HuH-7.5 (cell line): Measurements from ENCODE around the gene L3MBTL2.
"Not testable (repeated sequence)": the region's sequence is repeated elsewhere in the genome, so short reads cannot be mapped to it uniquely, and the experiment has no call there.

Experiments used
- DNase-seq: peaks from one replicate; pipeline ENCODE4 v3.0.0; 2011; ENCODE audit warnings: low spot score

L3MBTL2 gene

DNA sequence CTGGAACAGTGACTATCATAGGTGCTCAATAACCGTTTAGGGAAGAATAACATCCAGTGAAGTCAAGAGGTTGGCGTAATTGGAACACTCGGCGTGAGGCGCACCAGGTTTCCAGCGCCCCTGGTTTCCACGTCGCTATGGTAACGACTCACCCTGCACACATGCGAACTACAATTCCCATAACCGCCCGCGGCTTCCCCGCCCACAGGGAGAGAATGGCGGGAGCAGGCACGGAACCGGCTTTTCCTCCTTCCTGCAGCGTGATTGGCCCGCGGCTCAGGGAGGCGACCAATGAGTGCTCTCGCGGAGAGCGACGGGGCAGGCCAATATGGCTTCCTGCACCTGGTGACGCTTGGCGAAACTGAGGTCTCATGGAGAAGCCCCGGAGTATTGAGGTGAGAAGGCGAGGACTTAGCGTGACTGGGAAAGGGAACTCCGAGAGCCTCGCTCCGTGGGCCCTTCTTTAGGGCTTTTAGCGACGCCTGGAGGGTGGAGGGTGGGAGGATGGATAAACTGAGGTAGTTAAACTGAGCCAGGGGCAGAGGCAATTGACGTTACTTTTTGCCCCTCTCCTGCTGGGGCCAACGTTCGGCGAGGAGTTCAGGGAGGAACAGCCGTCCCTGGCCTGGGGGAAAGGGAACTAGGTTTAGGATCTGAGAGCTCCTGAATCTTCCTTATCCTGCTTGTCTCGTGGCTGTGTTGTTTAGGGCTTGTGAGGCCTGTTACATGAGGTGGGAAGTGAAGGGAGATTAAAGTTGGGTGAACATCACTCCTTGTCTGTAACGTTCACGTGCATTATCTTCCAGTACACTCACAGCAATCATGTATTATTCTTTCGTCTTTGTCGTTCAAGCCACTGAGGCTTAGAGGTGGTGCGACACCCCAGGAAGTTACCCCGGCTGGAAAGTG is at the start of gene L3MBTL2:
Gene L3MBTL2, plus strand, starts transcription at position 321 of the 909 bp plus-strand sequence. Its CDS starts 51 bp downstream, at position 372.
- peak; percentile 96 for DNase-seq

DNA sequence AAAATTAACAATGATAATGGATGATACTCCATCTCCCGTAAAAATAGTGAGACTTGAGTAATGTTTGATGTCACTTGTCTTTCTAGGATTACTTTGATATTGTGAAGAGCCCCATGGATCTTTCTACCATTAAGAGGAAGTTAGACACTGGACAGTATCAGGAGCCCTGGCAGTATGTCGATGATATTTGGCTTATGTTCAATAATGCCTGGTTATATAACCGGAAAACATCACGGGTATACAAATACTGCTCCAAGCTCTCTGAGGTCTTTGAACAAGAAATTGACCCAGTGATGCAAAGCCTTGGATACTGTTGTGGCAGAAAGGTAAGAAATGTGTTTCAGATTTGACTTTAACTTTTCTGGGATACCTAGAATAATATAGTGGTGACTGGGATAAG is 48.0 kb upstream of the L3MBTL2 start:
- no peak for DNase-seq

DNA sequence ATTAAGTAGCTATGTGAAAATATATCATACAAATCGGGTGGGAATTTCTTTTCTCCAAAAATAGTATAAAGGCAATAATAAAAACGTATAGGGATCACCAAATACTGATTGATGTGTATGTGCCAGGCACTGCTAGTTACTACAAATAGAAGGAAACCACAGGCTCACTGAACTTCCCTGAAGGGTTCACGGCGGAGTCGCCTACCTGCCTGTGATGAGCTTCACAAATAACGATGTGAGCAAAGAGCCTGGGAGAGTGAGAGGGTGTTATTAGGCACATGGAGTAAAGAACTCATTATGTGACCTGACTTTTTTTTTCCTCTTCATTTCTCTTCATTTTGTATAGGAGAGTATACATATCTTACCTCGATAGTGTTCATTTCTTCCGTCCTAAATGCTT is 36.0 kb upstream of the L3MBTL2 start:
- DNase-seq: no peak

DNA sequence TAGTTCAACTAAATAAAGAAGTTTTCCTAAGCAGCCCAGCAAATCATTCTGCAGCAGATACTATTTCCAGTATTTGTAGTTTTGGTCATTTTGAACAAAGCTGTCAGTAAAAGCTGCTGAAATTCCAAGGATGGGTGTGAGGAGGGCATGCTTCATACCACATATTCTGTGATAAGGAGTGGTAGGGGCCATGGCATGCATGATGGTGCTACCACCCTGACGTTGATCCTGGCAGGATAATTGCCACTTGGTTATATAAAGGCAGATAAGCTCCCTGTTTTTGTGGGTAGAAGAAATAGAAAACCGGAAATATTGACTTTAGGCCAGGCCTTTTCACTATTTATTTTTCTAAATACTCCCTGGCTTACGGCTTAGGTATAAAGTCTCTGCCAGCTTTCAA is 33.1 kb upstream of the L3MBTL2 start:
- DNase-seq: no peak

DNA sequence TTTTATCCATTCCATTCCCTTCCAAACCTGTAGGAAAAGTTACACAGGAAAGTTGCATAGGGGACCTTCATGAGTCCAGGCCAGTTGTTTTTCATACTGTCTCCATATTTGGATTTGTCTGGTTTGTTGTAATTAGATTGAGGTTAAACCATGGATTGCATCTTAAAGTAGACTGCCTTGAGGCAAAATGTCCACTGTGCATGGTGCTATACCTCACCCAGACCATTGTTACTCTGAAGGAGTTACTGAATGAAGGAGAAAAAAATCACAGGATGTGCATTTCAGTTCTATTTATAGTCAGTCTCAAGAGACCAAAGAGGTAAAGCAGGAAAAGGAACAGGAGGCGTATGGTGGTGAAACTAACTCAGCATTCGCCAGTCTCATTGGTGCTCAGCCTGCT is 29.6 kb upstream of the L3MBTL2 start:
- DNase-seq: no peak

DNA sequence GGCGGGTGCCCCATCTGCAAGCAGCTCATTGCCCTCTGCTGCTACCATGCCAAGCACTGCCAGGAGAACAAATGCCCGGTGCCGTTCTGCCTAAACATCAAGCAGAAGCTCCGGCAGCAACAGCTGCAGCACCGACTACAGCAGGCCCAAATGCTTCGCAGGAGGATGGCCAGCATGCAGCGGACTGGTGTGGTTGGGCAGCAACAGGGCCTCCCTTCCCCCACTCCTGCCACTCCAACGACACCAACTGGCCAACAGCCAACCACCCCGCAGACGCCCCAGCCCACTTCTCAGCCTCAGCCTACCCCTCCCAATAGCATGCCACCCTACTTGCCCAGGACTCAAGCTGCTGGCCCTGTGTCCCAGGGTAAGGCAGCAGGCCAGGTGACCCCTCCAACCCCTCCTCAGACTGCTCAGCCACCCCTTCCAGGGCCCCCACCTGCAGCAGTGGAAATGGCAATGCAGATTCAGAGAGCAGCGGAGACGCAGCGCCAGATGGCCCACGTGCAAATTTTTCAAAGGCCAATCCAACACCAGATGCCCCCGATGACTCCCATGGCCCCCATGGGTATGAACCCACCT is 28.0 kb upstream of the L3MBTL2 start:
- DNase-seq: no peak

DNA sequence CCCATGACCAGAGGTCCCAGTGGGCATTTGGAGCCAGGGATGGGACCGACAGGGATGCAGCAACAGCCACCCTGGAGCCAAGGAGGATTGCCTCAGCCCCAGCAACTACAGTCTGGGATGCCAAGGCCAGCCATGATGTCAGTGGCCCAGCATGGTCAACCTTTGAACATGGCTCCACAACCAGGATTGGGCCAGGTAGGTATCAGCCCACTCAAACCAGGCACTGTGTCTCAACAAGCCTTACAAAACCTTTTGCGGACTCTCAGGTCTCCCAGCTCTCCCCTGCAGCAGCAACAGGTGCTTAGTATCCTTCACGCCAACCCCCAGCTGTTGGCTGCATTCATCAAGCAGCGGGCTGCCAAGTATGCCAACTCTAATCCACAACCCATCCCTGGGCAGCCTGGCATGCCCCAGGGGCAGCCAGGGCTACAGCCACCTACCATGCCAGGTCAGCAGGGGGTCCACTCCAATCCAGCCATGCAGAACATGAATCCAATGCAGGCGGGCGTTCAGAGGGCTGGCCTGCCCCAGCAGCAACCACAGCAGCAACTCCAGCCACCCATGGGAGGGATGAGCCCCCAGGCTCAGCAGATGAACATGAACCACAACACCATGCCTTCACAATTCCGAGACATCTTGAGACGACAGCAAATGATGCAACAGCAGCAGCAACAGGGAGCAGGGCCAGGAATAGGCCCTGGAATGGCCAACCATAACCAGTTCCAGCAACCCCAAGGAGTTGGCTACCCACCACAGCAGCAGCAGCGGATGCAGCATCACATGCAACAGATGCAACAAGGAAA is 27.3 kb upstream of the L3MBTL2 start:
- no peak for DNase-seq

DNA sequence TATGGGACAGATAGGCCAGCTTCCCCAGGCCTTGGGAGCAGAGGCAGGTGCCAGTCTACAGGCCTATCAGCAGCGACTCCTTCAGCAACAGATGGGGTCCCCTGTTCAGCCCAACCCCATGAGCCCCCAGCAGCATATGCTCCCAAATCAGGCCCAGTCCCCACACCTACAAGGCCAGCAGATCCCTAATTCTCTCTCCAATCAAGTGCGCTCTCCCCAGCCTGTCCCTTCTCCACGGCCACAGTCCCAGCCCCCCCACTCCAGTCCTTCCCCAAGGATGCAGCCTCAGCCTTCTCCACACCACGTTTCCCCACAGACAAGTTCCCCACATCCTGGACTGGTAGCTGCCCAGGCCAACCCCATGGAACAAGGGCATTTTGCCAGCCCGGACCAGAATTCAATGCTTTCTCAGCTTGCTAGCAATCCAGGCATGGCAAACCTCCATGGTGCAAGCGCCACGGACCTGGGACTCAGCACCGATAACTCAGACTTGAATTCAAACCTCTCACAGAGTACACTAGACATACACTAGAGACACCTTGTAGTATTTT is 26.6 kb upstream of the L3MBTL2 start:
- DNase-seq: no peak

DNA sequence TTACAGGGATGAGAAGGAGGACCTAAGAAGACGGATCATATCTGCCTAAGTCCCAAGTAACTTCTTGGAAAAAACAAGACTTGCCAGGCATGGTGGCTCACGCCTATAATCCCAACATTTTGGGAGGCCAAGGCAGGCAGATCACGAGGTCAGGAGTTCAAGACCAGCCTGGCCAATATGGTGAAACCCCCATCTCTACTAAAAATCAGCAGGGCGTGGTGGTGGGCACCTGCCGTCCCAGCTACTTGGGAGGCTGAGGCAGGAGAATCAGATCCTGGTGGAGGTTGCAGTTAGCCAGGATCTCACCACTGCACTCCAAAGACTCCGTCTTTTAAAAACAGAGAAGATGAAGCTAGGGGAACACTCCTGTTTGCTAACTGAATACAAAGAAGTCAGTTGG is 24.8 kb upstream of the L3MBTL2 start:
- DNase-seq: not testable (repeated sequence)

DNA sequence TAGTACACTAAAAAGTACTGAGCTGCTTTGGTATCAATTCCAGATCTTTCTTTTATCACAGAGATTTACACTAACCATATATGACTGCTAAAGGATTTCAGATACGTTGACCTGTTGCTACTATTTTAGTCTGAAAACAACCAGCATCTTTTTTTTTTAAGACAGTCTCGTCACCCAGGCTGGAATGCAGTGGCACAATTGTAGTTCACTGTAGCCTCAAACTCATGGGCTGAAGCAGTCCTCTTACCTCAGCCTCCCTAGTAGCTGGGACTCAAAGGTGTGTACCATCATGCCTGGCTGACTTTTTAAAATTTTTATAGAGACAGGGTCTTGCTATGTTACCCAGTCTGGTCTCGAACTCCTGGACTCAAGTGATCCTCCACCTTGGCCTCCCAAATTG is 24.2 kb upstream of the L3MBTL2 start:
- no peak for DNase-seq

DNA sequence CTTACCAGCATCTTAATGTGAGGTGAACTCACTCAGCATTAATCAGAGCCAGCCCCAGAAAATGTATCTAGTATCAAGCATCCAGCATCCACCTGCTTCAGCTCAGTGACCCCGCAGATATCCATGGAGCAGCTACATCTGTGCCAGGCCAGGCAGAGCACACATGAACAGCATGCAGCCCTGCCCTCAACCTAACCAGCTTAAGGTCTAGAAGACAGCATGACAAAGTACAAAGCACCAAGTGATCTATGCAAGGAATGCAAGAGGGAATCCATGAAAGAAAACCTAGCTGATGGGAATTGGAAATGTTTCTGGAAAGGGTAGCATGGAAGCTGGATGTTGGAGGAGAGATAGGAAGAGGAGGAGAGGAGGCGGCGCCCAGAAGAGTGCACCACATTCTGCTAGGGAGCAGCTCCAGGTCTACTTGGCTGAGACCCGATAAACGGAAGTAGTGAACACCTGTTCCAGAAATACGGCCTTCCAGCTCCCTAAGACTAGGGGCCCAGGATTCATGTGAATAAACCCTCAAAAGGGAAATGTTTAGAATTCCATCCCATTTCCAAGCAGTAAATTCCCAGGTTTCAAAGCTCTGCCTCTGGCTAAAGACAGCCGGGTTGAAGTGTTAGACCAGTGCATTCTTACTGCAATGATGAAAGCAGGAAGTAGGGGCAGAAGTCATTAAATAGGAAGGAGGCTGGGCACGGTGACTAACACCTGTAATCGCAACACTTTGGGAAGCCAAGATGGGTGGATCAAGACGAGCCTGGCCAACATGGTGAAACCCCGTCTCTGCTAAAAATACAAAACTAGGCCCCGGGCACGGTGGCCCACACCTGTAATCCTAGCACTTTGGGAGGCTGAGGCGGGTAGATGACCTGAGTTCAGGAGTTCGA is 23.5 kb upstream of the L3MBTL2 start:
- DNase-seq: no peak

DNA sequence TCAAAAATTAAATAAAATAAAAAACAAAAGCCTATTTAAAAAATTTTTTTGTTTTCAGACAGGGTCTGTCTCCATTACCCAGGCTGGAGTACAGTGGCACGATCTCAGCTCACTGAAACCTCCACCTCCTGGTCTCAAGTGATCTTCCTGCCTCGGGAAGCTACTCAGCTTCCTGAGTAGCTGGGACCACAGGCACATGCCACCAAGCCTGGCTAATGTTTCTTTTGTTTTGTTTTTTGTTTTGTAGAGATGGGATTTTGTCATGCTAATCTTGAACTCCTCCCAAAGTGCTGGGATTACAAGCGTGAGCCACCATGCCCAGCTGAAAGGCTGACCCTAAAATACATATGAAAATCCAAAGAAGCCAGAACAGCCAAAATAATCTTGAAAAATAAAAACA is 20.4 kb upstream of the L3MBTL2 start:
- DNase-seq: no peak

DNA sequence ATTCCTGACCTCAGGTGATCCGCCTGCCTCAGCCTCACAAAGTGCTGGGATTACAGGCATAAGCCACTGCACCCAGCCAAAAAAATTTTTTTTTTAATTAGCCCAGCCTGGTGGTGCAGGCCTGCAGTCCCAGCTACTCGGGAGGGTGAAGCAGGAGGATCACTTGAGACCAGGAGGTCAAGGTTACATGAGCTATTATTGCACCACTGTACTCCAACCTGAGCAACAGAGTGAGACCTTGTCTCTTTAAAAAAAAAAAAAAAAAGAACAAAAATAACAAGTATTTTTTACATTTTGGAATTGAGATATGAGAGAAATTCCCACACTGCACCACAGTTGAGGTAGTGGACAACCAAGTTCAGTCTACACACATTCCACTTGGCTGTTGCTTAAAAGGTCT is 13.6 kb upstream of the L3MBTL2 start:
- no peak for DNase-seq

DNA sequence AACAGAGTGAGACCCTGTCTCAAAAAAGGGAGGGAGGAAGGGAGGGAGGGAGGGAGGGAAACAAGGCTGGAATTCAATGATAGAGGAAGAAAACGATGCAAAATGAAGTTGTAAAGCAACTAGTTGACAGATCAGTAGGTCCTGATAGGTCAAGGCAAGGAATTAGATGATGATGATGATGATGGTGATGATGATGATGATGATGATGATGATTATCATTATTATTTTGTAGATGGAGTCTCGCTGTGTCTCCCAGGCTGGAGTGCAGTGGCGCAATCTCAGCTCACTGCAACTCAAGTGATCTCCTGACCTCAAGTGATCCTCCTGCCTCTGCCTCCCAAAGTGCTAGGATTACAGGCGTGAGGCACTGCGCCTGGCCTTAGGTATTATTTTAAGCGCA is 11.3 kb upstream of the L3MBTL2 start:
- DNase-seq: no peak

DNA sequence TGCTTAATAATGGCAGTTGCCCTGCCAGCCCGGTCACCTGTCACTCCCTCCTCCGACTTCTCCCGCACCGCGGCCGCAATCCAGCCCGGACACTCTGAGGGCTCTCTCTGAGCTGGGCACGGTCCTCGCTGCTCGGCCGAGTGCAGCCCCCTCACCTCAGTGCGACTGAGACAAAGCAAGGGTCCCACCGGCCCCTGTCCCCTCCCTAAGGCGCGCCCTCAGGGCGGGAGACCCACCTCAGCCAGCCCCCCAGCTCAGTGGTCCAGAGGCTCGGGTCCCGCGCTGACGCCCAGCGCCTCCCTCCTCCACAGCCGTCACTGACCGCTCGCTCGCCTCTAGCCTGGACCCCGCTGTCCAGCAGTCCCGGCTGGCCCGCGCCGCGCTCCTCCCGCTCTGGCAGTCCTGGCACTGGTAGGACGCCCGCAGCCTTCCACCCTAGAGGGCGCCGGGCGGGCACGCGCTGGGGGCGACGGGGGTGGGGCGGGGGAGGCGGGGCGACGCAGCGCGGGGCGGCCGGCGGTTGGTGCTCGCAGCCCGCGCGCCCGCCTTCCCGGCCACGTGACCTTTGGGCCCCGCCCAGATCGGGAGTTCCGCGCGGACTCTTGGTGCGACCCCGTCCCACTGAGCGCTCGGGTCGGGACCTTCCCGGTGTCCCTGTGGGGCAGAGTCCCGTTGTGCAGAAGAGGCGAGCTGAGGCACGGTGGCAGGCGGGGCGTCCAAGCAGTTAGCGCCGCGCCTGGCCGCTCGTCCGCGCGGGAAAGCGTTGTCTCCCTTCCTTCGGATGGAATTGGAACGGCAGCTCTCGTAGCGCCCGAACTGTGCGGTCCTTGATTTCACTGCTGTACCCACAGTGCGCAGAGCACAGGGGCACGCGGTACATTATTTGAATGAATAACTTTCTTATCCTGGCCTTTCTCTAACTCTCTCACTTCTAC is 7.8 kb upstream of the L3MBTL2 start:
- peak; percentile 71 for DNase-seq

DNA sequence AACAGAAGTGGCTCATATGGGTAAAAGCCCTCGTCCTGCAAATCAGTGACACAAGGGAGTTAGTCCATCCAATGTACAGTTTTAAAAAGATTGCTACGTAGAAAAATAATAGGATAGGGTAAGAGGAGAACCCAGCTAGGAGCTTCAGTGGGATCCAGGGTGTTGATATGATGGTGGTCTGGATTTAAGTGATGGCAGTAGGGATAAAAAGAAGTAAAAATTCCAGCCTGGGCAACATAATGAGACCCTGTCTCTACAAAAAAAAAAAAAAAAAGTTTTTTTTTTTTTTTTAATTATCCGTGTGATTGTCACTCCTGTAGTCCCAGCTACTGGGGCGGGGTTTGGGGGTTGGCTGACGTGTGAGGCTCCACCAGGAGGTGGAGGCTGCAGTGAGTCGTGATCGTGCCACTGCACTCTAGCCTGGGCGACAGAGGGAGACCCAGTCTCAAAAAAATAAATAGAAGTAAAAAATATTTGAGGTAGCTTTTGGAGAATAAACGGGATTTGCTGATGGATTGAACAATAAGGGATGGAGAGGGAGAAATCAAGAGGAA is 7.0 kb upstream of the L3MBTL2 start:
- DNase-seq: peak; percentile 33

DNA sequence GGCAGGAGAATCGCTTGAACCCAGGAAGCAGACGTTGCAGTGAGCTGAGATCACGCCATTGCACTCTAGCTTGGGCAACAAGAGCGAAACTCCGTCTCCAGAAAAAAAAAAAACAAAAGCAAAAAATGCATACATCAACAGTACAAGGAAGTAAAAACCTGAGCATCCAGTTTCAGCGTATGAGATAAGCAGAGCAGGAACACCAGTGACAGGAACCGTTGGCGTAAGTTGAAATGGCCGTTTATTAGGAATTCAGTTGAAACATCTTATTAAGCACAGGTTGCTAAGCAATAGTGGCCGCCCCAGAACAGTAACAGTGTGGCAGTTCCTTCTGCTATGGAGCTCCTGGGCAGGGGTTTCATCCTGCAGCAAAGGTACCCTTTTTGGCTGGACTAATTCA is 4.0 kb upstream of the L3MBTL2 start:
- no peak for DNase-seq

DNA sequence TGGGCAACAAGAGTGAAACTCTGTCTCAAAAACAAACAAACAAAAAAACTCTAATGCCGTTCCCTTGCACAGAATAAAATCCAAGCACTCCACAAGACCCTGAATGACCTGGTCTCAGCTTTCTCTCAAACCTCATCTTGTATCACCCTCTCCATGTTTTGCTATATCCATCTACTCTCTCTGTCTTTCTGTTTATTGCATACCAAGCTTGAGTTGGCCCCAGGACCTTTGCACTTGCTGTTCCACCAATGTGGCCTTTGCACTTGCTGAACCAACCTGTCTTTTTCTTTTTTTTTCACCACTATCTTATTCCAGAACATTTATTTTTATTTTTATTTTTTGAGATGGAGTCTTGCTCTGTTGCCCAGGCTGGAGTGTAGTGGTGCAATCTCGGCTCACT is 2.0 kb upstream of the L3MBTL2 start:
- no peak for DNase-seq

DNA sequence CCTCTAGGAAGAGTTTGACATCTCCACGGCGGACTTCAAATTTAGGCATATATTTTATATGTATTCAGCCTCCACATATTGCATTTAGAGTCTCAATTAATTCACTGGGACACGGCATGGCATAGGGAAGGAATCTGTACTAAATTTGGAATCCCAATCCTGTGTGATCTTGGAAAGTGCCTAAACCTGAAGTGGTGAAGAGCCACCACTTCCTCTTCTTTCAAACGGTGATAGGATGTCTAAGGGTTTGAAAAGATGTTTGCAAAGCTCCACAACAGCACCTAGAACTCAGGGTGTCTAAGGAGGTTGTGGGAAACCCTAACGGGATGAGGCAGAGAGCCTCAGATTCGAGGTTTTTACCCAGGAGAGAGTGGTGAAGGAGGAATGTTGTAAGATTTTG is 1.0 kb upstream of the L3MBTL2 start:
- DNase-seq: no peak

DNA sequence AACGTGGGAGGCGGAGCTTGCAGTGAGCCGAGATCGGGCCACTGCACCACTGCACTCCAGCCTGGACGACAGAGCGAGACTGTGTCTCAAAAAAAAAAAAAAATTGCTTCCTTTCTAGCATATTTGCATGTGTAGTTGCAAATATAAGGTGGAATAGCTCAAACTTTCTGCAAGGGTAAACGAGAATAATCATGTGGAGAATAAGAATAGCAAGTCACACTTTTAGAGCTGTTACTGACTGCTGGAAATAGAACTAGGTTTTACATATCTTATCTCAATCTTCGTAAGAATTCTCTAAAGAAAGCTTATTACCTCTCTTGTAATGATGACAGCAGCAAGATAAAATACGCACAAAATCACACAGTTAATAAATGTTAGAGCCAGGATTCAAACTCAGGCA is 1.6 kb downstream of the L3MBTL2 start:
- no peak for DNase-seq
